ENCODE results near the gene DUSP28. TPM values are rescaled to one million over a fixed set of nuclear protein-coding genes. Genes with fewer than 3 reads are reported as not detected.
A peak's percentile ranks its signal among the peaks of the same experiment; 100 is the strongest.

DUSP28 gene
- total and polyA plus RNA-seq, 2 of the 8 experiments (the other 6 are each of a cell fraction or from before 2014, with no cell fraction given), result 2.1 to 2.3 TPM

GRCh38 chr2:240560480-240561324 is 545 bp downstream of the DUSP28 start:
- Histone ChIP-seq H3K27ac (ENCODE audit: low read depth, low read length) (peak overlapping the region; percentile 67; the same call in 1 of the 2 replicates), H4K20me1 (replicated peaks in 1 of 2; ENCODE audit: control insufficient read depth in 1 of 2, insufficient read depth in 2 of 2, low read length in 2 of 2) (peaks cover 0 to 4% of the 10 kb centered on the region in 2 experiments), H3K18ac (ENCODE audit: extremely low read depth, low read length) (peak overlapping the region; percentile 92; the same call in 1 of the 2 replicates), H2BK20ac (ENCODE audit: low read length) (no peak overlapping the region), H3K14ac (ENCODE audit: insufficient read length) (no peak overlapping the region), H3K56ac (replicated peaks; ENCODE audit: insufficient read length, low read depth, low read length) (no peak overlapping the region), H3K79me2 (ENCODE audit: control insufficient read depth in 1 of 2, insufficient read depth in 2 of 2, low read length in 2 of 2) (no peaks in the 10 kb centered on the region), H3K4me3 (ENCODE audit: extremely low read depth in 1 of 4, insufficient read depth in 2 of 4, low read depth in 3 of 4, low read length in 4 of 4) (peak overlapping the region; percentile 62 to 88 (median 65)), H3K9ac (replicated peaks in 1 of 4; ENCODE audit: extremely low read depth in 1 of 4, low read depth in 3 of 4, low read length in 3 of 4) (peak overlapping the region in 3 of 4 experiments; percentile 60 to 80 (median 68); a peak in 5 of 7 replicates), H2AK5ac (ENCODE audit: low read depth, low read length) (no peak overlapping the region), H4K5ac (ENCODE audit: insufficient read length, low read depth, low read length) (peak overlapping the region; percentile 57), H3K4ac (replicated peaks; ENCODE audit: insufficient read length, low read depth, low read length) (no peak overlapping the region), H3K79me1 (ENCODE audit: low read depth, low read length) (no peaks in the 10 kb centered on the region), H2BK15ac (ENCODE audit: low read length) (no peak overlapping the region), H2BK120ac (replicated peaks; ENCODE audit: low read depth, low read length) (no peak overlapping the region), H2AFZ (ENCODE audit: low read length) (no peak overlapping the region), H4K8ac (ENCODE audit: extremely low read depth, insufficient read depth, low read length) (peak overlapping the region; percentile 65; the same call in 1 of the 2 replicates), H2BK12ac (ENCODE audit: low read depth, low read length) (no peak overlapping the region), H3K23ac (ENCODE audit: insufficient read length) (no peak overlapping the region), H3K23me2 (ENCODE audit: low read depth, low read length) (peaks cover 4% of the 10 kb centered on the region; the same call in 1 of the 2 replicates), H3K9me3 (ENCODE audit: insufficient read depth in 2 of 2, low read depth in 1 of 2, low read length in 1 of 2) (no peaks in the 10 kb centered on the region), H4K91ac (replicated peaks; ENCODE audit: insufficient read length, low read length) (no peak overlapping the region), H3K36me3 (ENCODE audit: control insufficient read depth in 2 of 4, insufficient read depth in 4 of 4, low read length in 3 of 4) (no peaks in the 10 kb centered on the region; a peak in 1 of 8 replicates), H3K4me2 (ENCODE audit: insufficient read depth in 1 of 2, low read depth in 2 of 2, low read length in 2 of 2) (peak overlapping the region; percentile 82 to 84), H3K4me1 (replicated peaks in 1 of 4; ENCODE audit: control insufficient read depth in 3 of 4, insufficient read depth in 4 of 4, low read length in 3 of 4) (peaks cover 0 to 20% (median 13%) of the 10 kb centered on the region in 4 experiments; a peak in 5 of 7 replicates), H2BK5ac (ENCODE audit: low read depth, low read length) (no peak overlapping the region), H3K27me3 (replicated peaks in 1 of 4; ENCODE audit: control insufficient read depth in 3 of 4, extremely low read depth in 1 of 4, insufficient read depth in 3 of 4, low read length in 3 of 4) (peaks cover 3 to 33% (median 22%) of the 10 kb centered on the region in 4 experiments)
- POLR2A ChIA-PET (ENCODE audit: partially characterized antibody), result interaction anchor here (0.7 to 1.3 kb wide), 5 partner anchors 12 to 59 kb away, joined by 3 to 6 read pairs (median 3); partner anchors contain the start of gene CAPN10
- CTCF ChIA-PET (ENCODE audit: partially characterized antibody), result interaction anchor here (1.0 to 1.3 kb wide), 2 partner anchors 26 to 61 kb away, joined by 3 read pairs; partner anchors contain the start of gene CAPN10
- no peak for FAIRE-seq
- DNase-seq (ENCODE audit: low read depth in 1 of 2, low spot score in 2 of 2), result peak; percentile 91 to 98
- WGBS, 2 experiments (ENCODE audit: extremely low coverage in 1 of 2, insufficient coverage in 1 of 2, insufficient read length in 1 of 2, insufficient replicate concordance in 2 of 2, low coverage in 1 of 2, low lambda C conversion rate in 2 of 2, missing lambda C conversion rate in 1 of 2), result 1% methylated on average over 66 of the region's 101 CpGs; no CpG with 5 or more reads in 1 of the 2 experiments
- TF ChIP-seq POLR2AphosphoS5 (IDR thresholded peaks at IDR 0.05; ENCODE audit: low read depth, low read length) (peak; percentile 81), BCL11A (IDR thresholded peaks at IDR 0.05; ENCODE audit: low read depth in 2 of 2, low read length in 2 of 2) (no peak), RXRA (IDR thresholded peaks at IDR 0.05; ENCODE audit: insufficient read depth, low read depth, low read length) (no peak), SP4 (IDR thresholded peaks at IDR 0.05; ENCODE audit: low read length) (peak; percentile 84; the same call in 1 of the 2 replicates), CHD2 (IDR thresholded peaks at IDR 0.05; ENCODE audit: low read length) (no peak), KDM1A (IDR thresholded peaks at IDR 0.05; ENCODE audit: borderline replicate concordance, low read length) (no peak), YY1 (IDR thresholded peaks at IDR 0.05; ENCODE audit: low read depth, low read length) (no peak), BRCA1 (IDR thresholded peaks at IDR 0.05; ENCODE audit: low read depth, low read length) (no peak), NANOG (IDR thresholded peaks at IDR 0.05; ENCODE audit: insufficient read depth, low read depth, low read length, poor library complexity, severe bottlenecking) (no peak), RBBP5 (IDR thresholded peaks at IDR 0.05; ENCODE audit: borderline replicate concordance, low read depth, low read length) (peak; percentile 60), TAF1 (IDR thresholded peaks at IDR 0.05; ENCODE audit: low read depth, low read length) (peak; percentile 90)

Data from H1 (cell line).